A549 treated with AZD9567 at 1 μM for 4 hours (cell line): ENCODE data around the gene PLA2G4D. TPM values are rescaled to one million over a fixed set of nuclear protein-coding genes. Genes with fewer than 3 reads are reported as not detected.

ENCODE experiments used
- total RNA-seq: library from RNA; stranded (reverse); fragments of 200-300 nt; extraction: Qiagen RNA extraction; gene quantifications from 5 replicates; pipeline ENCODE4 v1.2.3, GENCODE V29; 2022; ENCODE audit not compliant: insufficient read depth

PLA2G4D gene, protein sequence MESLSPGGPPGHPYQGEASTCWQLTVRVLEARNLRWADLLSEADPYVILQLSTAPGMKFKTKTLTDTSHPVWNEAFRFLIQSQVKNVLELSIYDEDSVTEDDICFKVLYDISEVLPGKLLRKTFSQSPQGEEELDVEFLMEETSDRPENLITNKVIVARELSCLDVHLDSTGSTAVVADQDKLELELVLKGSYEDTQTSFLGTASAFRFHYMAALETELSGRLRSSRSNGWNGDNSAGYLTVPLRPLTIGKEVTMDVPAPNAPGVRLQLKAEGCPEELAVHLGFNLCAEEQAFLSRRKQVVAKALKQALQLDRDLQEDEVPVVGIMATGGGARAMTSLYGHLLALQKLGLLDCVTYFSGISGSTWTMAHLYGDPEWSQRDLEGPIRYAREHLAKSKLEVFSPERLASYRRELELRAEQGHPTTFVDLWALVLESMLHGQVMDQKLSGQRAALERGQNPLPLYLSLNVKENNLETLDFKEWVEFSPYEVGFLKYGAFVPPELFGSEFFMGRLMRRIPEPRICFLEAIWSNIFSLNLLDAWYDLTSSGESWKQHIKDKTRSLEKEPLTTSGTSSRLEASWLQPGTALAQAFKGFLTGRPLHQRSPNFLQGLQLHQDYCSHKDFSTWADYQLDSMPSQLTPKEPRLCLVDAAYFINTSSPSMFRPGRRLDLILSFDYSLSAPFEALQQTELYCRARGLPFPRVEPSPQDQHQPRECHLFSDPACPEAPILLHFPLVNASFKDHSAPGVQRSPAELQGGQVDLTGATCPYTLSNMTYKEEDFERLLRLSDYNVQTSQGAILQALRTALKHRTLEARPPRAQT
- not detected in 5 replicates for total RNA-seq

DNA sequence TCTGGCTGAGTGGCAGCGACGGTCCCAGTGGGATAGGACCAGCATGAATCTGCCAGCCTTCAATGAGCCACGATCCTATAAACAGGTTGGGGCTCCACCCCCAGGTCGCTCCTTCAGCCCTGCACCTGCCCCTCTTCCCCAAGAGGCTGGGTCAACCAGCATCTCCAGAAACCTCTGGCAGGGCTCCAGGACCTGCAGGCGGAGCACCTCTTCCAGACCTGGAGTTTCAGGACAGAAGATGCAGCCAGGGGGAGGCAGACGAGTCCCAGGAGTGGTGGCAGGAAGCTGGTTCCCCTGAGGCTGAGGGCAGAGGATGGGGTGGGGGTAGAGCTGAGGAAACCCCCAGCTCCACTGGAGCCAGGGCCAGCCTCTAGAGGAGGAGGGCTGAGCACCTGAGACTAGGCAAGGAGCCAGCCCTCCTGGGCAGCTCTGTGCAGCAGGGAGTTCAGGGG is at the start of gene PLA2G4D:
TSS of gene PLA2G4D (minus strand) at position 51 of the 452 bp plus-strand sequence. CDS start 103 bp downstream, outside the sequence.

DNA sequence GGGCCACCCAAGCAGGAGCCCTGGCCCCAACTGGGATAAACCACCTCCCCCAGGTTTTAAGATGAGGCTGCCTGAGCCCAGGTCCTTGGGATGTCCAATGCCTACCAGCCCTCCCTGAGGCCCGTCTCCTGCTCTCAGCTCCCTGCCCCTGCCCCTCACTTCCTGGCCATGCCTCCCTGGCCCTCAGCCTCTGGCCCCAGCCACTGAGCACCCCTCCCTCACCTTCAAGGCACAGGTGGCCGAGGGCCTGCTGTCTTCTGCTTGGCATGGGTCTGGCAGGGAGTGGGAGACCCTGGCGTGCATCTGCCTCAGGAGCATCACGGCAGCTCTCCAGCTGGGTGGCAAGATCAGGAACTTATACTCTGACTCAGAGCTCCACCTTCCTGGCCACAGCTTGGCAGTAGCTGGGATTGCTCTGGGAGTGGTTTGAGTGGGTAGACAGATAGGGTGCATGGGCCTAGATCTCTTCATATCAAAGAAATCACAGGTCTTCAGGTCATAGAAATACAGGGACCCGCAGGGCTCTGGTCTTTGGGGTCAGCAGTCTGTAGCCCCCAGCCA is 73.6 kb downstream of the PLA2G4D start, which contains the start of gene PLA2G4E:
TSS of gene PLA2G4E (minus strand) at position 330 of the 561 bp plus-strand sequence. CDS start at position 318, 12 bp downstream.

Other genes with a start within 250 kb of the PLA2G4D start
- gene SPTBN5, start 200.5 kb downstream of the PLA2G4D start, total RNA-seq, result 0.16 to 0.34 TPM (median 0.26 TPM) in 5 replicates
- 10.7 to 11.9 TPM (median 11.6 TPM) in 5 replicates for gene EHD4, start 122.0 kb downstream of the PLA2G4D start, total RNA-seq
- 0.01 TPM in 1 of 5 replicates, not detected in the others for gene PLA2G4E, start 73.5 kb downstream of the PLA2G4D start, total RNA-seq
- not detected in 5 replicates for gene PLA2G4F, start 62.1 kb upstream of the PLA2G4D start, total RNA-seq
- gene VPS39, start 113.7 kb upstream of the PLA2G4D start, total RNA-seq, result 15.0 to 18.3 TPM (median 16.7 TPM) in 5 replicates
- 5.4 to 6.9 TPM (median 6.1 TPM) in 5 replicates for gene GANC, start 178.6 kb upstream of the PLA2G4D start, total RNA-seq
- 27.5 to 32.7 TPM (median 27.7 TPM) in 5 replicates for gene TMEM87A, start 178.9 kb upstream of the PLA2G4D start, total RNA-seq